GM10847 (cell line): Measurements from ENCODE around the gene SMIM1.

Experiments used
- POLR2A ChIP-seq: IDR thresholded peaks from 2 replicates; pipeline ENCODE4 v1.6.1; 2011; ENCODE audit not compliant: insufficient read length; ENCODE audit errors: extremely low read depth

Gene SMIM1

GRCh38 chr1:3772715-3773571, at the start of gene SMIM1:
Gene SMIM1, plus strand, starts transcription at chr1:3772749. Its CDS starts 2,625 bp downstream, at chr1:3775374.
- no peak for TF ChIP-seq POLR2A

- TF ChIP-seq POLR2A, result no peak
Observed at GRCh38 chr1:3722846-3723245, 49.7 kb upstream of the SMIM1 start.

GRCh38 chr1:3725366-3725765, 47.2 kb upstream of the SMIM1 start:
- TF ChIP-seq POLR2A, result no peak

- no peak for TF ChIP-seq POLR2A
Observed at GRCh38 chr1:3727042-3727824, 45.3 kb upstream of the SMIM1 start.

- TF ChIP-seq POLR2A, result no peak
Observed at GRCh38 chr1:3727825-3728776, 44.4 kb upstream of the SMIM1 start.

GRCh38 chr1:3729594-3730542, 42.7 kb upstream of the SMIM1 start:
- TF ChIP-seq POLR2A, result no peak

GRCh38 chr1:3730543-3731247, 41.9 kb upstream of the SMIM1 start:
- TF ChIP-seq POLR2A, result no peak

GRCh38 chr1:3731583-3732433, 40.7 kb upstream of the SMIM1 start:
- TF ChIP-seq POLR2A, result no peak

- TF ChIP-seq POLR2A, result no peak
Observed at GRCh38 chr1:3732434-3733093, 40.0 kb upstream of the SMIM1 start.

- TF ChIP-seq POLR2A, result no peak
Observed at GRCh38 chr1:3733094-3733882, 39.3 kb upstream of the SMIM1 start.

- TF ChIP-seq POLR2A, result no peak
Observed at GRCh38 chr1:3733883-3734589, 38.5 kb upstream of the SMIM1 start.

- TF ChIP-seq POLR2A, result no peak
Observed at GRCh38 chr1:3734602-3735001, 37.9 kb upstream of the SMIM1 start.
